UCSD-AML1 (cell line): ENCODE measurements around the gene LDLRAD4.

ENCODE experiments used
- DNase-seq: peaks from one replicate; lab custom pipeline; 2025; ENCODE audit not compliant: unreplicated experiment; lab: John Stamatoyannopoulos, UW

Gene LDLRAD4

DNA sequence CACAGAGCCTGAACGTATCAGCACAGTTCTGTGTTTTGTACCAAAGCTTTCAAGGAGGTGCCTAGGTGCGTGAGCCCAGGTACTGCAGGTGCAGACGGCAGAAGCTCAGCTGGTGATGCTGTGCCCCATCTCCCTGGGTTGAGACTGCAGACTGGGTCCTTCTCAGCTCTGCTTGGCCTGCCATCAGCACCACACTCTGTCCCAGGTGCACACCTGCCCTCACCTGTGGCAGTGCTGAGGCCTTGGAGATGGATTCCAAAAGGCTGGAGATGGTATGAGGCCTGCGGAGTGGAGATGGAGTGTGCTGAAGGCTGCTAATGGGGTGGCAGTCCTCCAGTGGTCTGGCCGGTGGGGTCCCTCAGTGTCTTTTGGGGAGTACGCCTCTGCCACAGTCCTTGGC lies 9.3 kb downstream of the LDLRAD4 start:
- no peak for DNase-seq

- no peak for DNase-seq
These were observed 10.6 kb downstream of the LDLRAD4 start for GRCh38 chr18:13229001-13229671.

- no peak for DNase-seq
These were observed 12.6 kb downstream of the LDLRAD4 start for GRCh38 chr18:13231151-13231550.

DNA sequence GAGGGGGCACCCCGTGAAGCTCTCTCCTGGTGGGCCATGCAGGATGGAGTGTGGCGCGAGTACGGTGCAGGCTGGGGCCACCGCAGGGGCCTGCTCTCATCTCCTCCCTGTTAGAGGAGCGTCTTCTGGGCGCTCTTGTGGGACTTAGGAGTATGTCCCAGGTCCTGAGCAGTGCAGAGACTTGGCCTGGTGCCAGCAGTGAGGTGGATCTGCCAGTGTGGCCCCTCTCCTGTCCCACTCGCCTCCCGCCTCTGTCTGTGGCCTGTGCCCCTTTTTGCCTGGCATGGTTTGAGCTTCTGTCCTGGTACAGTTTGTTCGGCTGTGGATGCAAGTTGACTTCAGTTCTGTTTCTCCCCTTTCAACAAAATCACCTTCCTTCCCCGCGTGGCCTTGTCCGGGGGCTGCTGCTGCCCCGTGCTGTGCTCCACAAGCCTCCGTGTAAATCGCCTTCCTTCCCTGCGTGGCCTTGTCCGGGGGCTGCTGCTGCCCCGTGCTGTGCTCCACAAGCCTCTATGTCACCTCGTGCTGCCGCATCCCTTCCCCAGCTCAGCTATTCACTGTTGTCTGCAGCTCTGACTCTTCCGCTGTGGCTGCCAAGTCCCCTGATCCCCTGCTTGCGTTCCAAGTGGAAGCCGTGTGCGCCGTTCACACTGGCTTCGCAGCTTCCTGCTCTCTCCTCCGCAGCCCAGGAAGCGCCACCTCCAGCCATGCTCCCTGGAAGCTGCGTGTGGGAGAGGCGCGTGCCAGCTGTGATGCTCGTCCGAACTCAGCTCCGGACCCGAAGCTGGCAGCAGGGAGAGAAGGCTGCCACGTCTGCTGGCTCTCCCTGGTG lies 13.7 kb downstream of the LDLRAD4 start:
- no peak for DNase-seq

- DNase-seq: no peak
These were observed 14.6 kb downstream of the LDLRAD4 start for GRCh38 chr18:13232971-13233786.

GRCh38 chr18:13233787-13234783 lies 15.5 kb downstream of the LDLRAD4 start:
- DNase-seq: no peak

DNA sequence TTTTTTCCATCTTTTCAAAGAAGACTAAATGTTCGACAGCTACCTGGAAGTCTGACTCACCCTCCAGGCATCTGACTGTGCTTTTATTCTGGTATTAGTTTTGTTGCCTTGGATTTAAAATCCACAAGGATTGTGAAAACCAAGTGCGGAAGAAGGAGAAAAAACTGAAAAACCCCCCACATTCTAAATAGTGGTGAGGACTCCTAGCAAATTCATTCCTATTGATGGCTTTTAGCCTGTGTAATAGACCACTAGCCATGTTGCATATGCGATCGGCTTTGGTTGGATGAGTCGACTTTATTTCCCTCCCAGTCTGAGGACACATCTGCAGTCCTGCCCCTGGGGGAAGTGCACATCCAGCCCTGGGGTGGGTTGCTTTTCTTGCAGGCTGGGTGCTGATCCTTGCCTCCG lies 16.9 kb downstream of the LDLRAD4 start:
- DNase-seq: no peak

DNA sequence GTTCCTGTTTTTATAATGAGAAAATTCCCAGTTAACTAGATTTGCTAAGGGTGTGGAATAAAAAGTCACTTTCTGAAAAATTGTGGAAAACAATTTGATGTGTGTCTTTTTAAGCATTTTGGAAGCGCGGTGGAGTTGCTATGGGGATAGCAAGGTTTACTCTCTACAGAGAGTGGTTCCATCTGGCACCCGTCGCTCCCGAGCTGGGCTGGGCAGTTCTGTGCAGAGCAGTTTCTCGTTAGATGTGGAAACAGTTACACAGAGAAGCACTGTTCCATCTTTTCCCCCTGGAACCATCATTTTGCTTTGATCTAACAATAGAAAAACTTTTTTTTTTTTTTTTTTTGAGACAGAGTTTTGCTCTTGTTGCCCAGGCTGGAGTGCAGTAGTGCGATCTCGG lies 17.4 kb downstream of the LDLRAD4 start:
- no peak for DNase-seq

- no peak for DNase-seq
These were observed 17.9 kb downstream of the LDLRAD4 start for GRCh38 chr18:13236411-13236810.

- DNase-seq: no peak
These were observed 18.5 kb downstream of the LDLRAD4 start for GRCh38 chr18:13237073-13237472.

- DNase-seq: no peak
These were observed 19.1 kb downstream of the LDLRAD4 start for GRCh38 chr18:13237641-13238040.

GRCh38 chr18:13239171-13239956 lies 20.8 kb downstream of the LDLRAD4 start:
- DNase-seq: no peak

GRCh38 chr18:13240060-13240725 lies 21.6 kb downstream of the LDLRAD4 start:
- no peak for DNase-seq

- DNase-seq: no peak
These were observed 22.7 kb downstream of the LDLRAD4 start for GRCh38 chr18:13241083-13241892.

DNA sequence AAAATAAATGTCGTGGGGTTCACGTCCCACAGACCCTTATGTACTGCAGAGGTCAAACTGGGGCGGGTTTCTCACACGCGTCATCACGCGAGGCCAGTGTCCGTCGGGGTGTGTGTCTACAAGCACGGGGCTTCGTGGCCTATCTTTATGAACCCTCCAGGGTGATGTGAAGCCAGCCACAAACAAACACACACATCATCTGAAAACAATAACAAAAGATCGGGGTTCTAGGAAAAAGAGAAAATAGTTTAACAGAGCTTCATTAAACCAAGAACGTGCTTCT lies 23.3 kb downstream of the LDLRAD4 start:
- no peak for DNase-seq

- DNase-seq: no peak
These were observed 24.2 kb downstream of the LDLRAD4 start for GRCh38 chr18:13242797-13243196.

DNA sequence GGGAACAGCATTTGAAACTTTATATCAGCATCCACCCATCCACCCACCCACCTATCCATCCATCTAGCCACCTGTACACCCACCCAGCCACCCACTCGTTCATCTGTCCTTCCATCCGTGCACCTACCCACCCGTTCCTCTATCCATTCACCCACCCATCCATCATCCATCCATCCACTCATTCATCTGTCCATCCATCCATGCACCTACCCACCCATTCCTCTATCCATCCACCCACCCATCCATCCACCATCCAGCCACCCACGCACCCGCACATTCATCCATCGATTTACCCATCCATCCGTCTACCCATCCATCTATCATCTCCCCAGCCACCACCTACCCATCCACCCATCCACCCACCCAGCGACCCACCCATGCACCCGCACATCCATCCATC lies 24.8 kb downstream of the LDLRAD4 start:
- DNase-seq: no peak

DNA sequence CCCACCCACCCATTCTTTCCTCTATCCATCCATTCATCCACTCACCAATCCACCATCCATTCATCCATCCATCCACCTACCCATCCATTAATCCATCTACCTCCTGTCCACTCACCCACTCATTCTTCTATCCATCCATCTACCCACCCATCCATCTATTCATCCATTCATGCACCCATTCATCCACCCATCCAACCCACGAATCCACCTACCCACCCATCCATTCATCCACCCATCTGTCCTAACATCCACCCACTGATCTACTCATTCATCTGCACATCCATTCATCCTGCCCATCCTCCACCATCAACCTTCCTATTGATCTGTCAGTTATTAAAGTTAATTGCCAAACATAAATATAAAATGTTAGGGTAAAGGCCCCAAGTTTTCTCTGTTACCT lies 25.6 kb downstream of the LDLRAD4 start:
- DNase-seq: no peak
